Measurements from ENCODE around the gene ADGB. TPM values are rescaled to one million over a fixed set of nuclear protein-coding genes. Genes with fewer than 3 reads are reported as not detected.
"Not testable (repeated sequence)": the region's sequence is repeated elsewhere in the genome, so short reads cannot be mapped to it uniquely, and the experiment has no call there.

Gene ADGB
- not detected for polyA plus RNA-seq

DNA sequence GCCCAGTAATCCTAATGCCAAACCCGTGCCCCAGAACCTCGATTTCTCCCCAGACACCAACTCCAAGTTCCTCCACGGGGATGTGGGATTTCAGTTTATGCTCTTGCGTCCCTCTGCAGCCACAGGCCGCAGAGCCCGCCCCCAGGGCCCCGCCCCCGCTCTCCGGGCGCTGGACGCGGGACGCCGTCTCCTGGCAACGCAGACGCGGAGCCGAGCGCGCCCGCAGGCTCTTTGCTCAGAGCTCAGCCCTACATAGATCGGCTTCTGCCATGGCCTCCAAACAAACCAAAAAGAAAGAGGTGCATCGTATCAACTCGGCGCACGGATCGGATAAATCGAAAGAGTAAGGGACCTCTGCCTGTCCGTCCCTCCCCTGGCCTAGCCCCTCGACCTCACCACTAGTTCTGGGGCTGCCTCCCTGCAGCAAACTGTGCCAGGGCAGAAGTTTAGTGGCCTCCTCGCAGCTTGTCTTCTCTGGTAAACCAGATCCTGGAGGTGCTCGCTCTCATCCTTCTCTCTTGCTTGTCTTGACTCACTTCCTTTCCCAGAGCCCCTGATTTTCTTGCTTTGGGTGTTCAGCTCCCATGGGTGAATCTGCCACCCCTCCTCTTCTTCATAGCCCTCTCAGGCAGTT lies at the start of gene ADGB:
Gene ADGB, plus strand, starts transcription at position 201 of the 634 bp plus-strand sequence. Its CDS starts 69 bp downstream, at position 270.
- Histone ChIP-seq H3K4me3 (ENCODE audit: low read depth in 1 of 2, low read length in 2 of 2) (peak within 1 kb of the TSS; percentile 29 to 36), H3K27me3 (ENCODE audit: control insufficient read depth in 1 of 2, insufficient read depth in 2 of 2, low read length in 2 of 2) (no peaks in the 10 kb centered on the region), H3K4me1 (ENCODE audit: control insufficient read depth in 2 of 2, insufficient read depth in 2 of 2, low read length in 1 of 2) (peaks cover 0 to 6% of the 10 kb centered on the region in 2 donors), H3K27ac (ENCODE audit: low read depth in 2 of 2, low read length in 1 of 2) (no peak within 1 kb of the TSS), H3K9me3 (ENCODE audit: control insufficient read depth in 2 of 2, insufficient read depth in 1 of 2, low read depth in 1 of 2, low read length in 1 of 2) (no peaks in the 10 kb centered on the region), H3K36me3 (ENCODE audit: control insufficient read depth in 2 of 2, insufficient read depth in 2 of 2, low read length in 1 of 2) (no peaks in the 10 kb centered on the region)
- WGBS, 2 donors: 2 to 5% methylated on average over 32 of the region's 32 CpGs

GRCh38 chr6:146550911-146551310 lies 47.9 kb upstream of the ADGB start:
- Histone ChIP-seq H3K27ac (ENCODE audit: low read depth in 2 of 2, low read length in 1 of 2) (no peak overlapping the region), H3K4me3 (ENCODE audit: low read depth in 1 of 2, low read length in 2 of 2) (no peak overlapping the region), H3K9me3 (ENCODE audit: control insufficient read depth in 2 of 2, insufficient read depth in 1 of 2, low read depth in 1 of 2, low read length in 1 of 2) (no peaks in the 10 kb centered on the region), H3K4me1 (ENCODE audit: control insufficient read depth in 2 of 2, insufficient read depth in 2 of 2, low read length in 1 of 2) (no peaks in the 10 kb centered on the region), H3K36me3 (ENCODE audit: control insufficient read depth in 2 of 2, insufficient read depth in 2 of 2, low read length in 1 of 2) (no peaks in the 10 kb centered on the region), H3K27me3 (ENCODE audit: control insufficient read depth in 1 of 2, insufficient read depth in 2 of 2, low read length in 2 of 2) (no peaks in the 10 kb centered on the region)
- 80 to 84% methylated on average over 6 of the region's 6 CpGs for WGBS, 2 donors

DNA sequence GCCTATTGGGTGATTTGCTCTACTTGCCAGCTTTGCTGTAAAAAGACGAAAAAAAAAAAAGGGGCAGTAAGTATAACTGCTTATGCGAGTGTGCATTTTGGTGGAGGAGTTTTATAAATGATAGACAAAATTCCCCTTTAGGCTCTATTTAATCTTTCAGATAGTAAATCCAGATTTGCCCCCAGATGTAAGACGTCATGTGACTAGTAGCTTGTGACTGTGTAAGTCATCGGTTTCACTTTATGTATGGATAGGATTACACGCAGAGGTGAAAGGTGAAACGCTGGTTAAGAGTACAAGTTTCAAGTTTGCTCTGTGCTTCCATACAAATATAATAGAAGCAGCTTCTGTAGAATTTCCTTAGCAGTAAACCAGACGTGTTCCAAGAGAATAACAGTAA lies 47.2 kb upstream of the ADGB start:
- Histone ChIP-seq H3K9me3 (ENCODE audit: control insufficient read depth in 2 of 2, insufficient read depth in 1 of 2, low read depth in 1 of 2, low read length in 1 of 2) (no peaks in the 10 kb centered on the region), H3K27ac (ENCODE audit: low read depth in 2 of 2, low read length in 1 of 2) (no peak overlapping the region), H3K36me3 (ENCODE audit: control insufficient read depth in 2 of 2, insufficient read depth in 2 of 2, low read length in 1 of 2) (no peaks in the 10 kb centered on the region), H3K27me3 (ENCODE audit: control insufficient read depth in 1 of 2, insufficient read depth in 2 of 2, low read length in 2 of 2) (no peaks in the 10 kb centered on the region), H3K4me3 (ENCODE audit: low read depth in 1 of 2, low read length in 2 of 2) (no peak overlapping the region), H3K4me1 (ENCODE audit: control insufficient read depth in 2 of 2, insufficient read depth in 2 of 2, low read length in 1 of 2) (no peaks in the 10 kb centered on the region)
- 80 to 83% methylated on average over 7 of the region's 7 CpGs for WGBS, 2 donors

- no peaks in the 10 kb centered on the region for H3K4me1 ChIP-seq (ENCODE audit: control insufficient read depth in 2 of 2, insufficient read depth in 2 of 2, low read length in 1 of 2)
- H3K27ac ChIP-seq (ENCODE audit: low read depth in 2 of 2, low read length in 1 of 2): no peak overlapping the region
- H3K9me3 ChIP-seq (ENCODE audit: control insufficient read depth in 2 of 2, insufficient read depth in 1 of 2, low read depth in 1 of 2, low read length in 1 of 2): no peaks in the 10 kb centered on the region
- H3K4me3 ChIP-seq (ENCODE audit: low read depth in 1 of 2, low read length in 2 of 2): no peak overlapping the region
- no peaks in the 10 kb centered on the region for H3K27me3 ChIP-seq (ENCODE audit: control insufficient read depth in 1 of 2, insufficient read depth in 2 of 2, low read length in 2 of 2)
- no peaks in the 10 kb centered on the region for H3K36me3 ChIP-seq (ENCODE audit: control insufficient read depth in 2 of 2, insufficient read depth in 2 of 2, low read length in 1 of 2)
- 90 to 91% methylated on average over 7 of the region's 7 CpGs for WGBS, 2 donors
These were observed 45.2 kb upstream of the ADGB start for GRCh38 chr6:146553377-146554135.

DNA sequence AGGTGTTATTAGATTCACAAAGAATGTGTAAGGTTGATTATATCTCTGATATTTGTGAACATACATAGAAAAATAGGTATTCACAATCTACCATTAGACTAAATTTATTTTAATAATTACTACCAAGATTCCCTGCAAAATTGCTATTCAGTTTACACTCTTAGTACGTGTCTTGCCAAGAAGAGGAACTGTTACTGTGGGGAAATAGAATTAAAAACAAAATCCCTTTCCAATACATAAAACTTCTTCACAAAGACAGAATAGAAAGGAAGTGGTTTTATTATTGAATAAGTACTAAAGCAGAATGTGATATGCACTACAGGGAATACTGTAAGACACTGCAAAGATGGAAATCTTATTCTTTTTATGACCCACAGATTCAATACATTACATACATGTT lies 38.2 kb upstream of the ADGB start:
- Histone ChIP-seq H3K4me3 (ENCODE audit: low read depth in 1 of 2, low read length in 2 of 2) (no peak overlapping the region), H3K36me3 (ENCODE audit: control insufficient read depth in 2 of 2, insufficient read depth in 2 of 2, low read length in 1 of 2) (no peaks in the 10 kb centered on the region), H3K4me1 (ENCODE audit: control insufficient read depth in 2 of 2, insufficient read depth in 2 of 2, low read length in 1 of 2) (no peaks in the 10 kb centered on the region), H3K27ac (ENCODE audit: low read depth in 2 of 2, low read length in 1 of 2) (no peak overlapping the region), H3K9me3 (ENCODE audit: control insufficient read depth in 2 of 2, insufficient read depth in 1 of 2, low read depth in 1 of 2, low read length in 1 of 2) (no peaks in the 10 kb centered on the region), H3K27me3 (ENCODE audit: control insufficient read depth in 1 of 2, insufficient read depth in 2 of 2, low read length in 2 of 2) (no peaks in the 10 kb centered on the region)
- WGBS, 2 donors: 76 to 78% methylated on average over 1 of the region's 1 CpG

DNA sequence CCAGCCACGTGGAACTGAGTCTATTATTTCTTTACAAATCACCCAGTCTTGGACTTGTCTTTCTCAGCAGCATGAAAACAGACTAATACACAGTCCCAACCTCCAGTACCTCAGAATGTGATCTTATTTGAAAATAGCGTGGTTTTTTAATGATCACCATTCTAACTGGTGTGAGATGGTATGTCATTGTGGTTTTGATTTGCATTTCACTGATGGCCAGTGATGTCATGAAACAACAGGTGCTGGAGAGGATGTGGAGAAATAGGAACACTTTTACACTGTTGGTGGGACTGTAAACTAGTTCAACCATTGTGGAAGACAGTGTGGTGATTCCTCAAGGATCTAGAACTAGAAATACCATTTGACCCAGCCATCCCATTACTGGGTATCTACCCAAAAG lies 32.1 kb upstream of the ADGB start:
- not testable (repeated sequence) for H3K36me3 ChIP-seq (ENCODE audit: control insufficient read depth in 2 of 2, insufficient read depth in 2 of 2, low read length in 1 of 2); H3K27me3 ChIP-seq (ENCODE audit: control insufficient read depth in 1 of 2, insufficient read depth in 2 of 2, low read length in 2 of 2); H3K9me3 ChIP-seq (ENCODE audit: control insufficient read depth in 2 of 2, insufficient read depth in 1 of 2, low read depth in 1 of 2, low read length in 1 of 2); H3K4me1 ChIP-seq (ENCODE audit: control insufficient read depth in 2 of 2, insufficient read depth in 2 of 2, low read length in 1 of 2); H3K27ac ChIP-seq (ENCODE audit: low read depth in 2 of 2, low read length in 1 of 2); H3K4me3 ChIP-seq (ENCODE audit: low read depth in 1 of 2, low read length in 2 of 2)
- WGBS, 2 donors: 58 to 66% methylated on average over 2 of the region's 2 CpGs

- H3K27me3 ChIP-seq (ENCODE audit: control insufficient read depth in 1 of 2, insufficient read depth in 2 of 2, low read length in 2 of 2); H3K36me3 ChIP-seq (ENCODE audit: control insufficient read depth in 2 of 2, insufficient read depth in 2 of 2, low read length in 1 of 2); H3K27ac ChIP-seq (ENCODE audit: low read depth in 2 of 2, low read length in 1 of 2); H3K4me1 ChIP-seq (ENCODE audit: control insufficient read depth in 2 of 2, insufficient read depth in 2 of 2, low read length in 1 of 2); H3K4me3 ChIP-seq (ENCODE audit: low read depth in 1 of 2, low read length in 2 of 2); H3K9me3 ChIP-seq (ENCODE audit: control insufficient read depth in 2 of 2, insufficient read depth in 1 of 2, low read depth in 1 of 2, low read length in 1 of 2): not testable (repeated sequence)
- WGBS, 2 donors: 82 to 84% methylated on average over 3 of the region's 3 CpGs
These were observed 30.2 kb upstream of the ADGB start for GRCh38 chr6:146568619-146569018.

GRCh38 chr6:146574211-146574610 lies 24.6 kb upstream of the ADGB start:
- Histone ChIP-seq H3K36me3 (ENCODE audit: control insufficient read depth in 2 of 2, insufficient read depth in 2 of 2, low read length in 1 of 2) (no peaks in the 10 kb centered on the region), H3K4me1 (ENCODE audit: control insufficient read depth in 2 of 2, insufficient read depth in 2 of 2, low read length in 1 of 2) (no peaks in the 10 kb centered on the region), H3K27me3 (ENCODE audit: control insufficient read depth in 1 of 2, insufficient read depth in 2 of 2, low read length in 2 of 2) (no peaks in the 10 kb centered on the region), H3K4me3 (ENCODE audit: low read depth in 1 of 2, low read length in 2 of 2) (no peak overlapping the region), H3K9me3 (ENCODE audit: control insufficient read depth in 2 of 2, insufficient read depth in 1 of 2, low read depth in 1 of 2, low read length in 1 of 2) (peaks cover 0 to 1% of the 10 kb centered on the region in 2 donors), H3K27ac (ENCODE audit: low read depth in 2 of 2, low read length in 1 of 2) (no peak overlapping the region)
- WGBS, 2 donors: 95% methylated on average over 1 of the region's 1 CpG

DNA sequence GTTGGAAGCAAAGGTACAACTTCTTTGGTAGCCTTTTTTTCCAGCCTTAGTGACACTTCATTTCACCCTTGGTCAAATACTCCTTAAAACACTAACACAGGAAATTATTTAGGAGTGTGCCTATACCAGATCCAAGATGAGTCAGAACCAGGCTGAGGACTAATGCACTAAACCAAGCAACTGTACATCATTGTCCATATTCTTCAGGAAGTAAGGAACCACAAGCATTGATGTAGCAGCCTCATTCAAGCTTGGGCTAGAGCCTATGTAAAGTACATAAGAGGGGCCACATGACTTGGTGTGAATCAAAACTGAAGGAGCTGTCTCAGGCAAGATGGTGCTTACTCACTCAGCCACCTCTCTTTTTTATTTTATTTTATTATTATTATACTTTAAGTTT lies 20.7 kb upstream of the ADGB start:
- H3K9me3 ChIP-seq (ENCODE audit: control insufficient read depth in 2 of 2, insufficient read depth in 1 of 2, low read depth in 1 of 2, low read length in 1 of 2): peaks cover 0 to 1% of the 10 kb centered on the region in 2 donors
- no peak overlapping the region for H3K4me3 ChIP-seq (ENCODE audit: low read depth in 1 of 2, low read length in 2 of 2)
- no peaks in the 10 kb centered on the region for H3K4me1 ChIP-seq (ENCODE audit: control insufficient read depth in 2 of 2, insufficient read depth in 2 of 2, low read length in 1 of 2)
- no peak overlapping the region for H3K27ac ChIP-seq (ENCODE audit: low read depth in 2 of 2, low read length in 1 of 2)
- H3K36me3 ChIP-seq (ENCODE audit: control insufficient read depth in 2 of 2, insufficient read depth in 2 of 2, low read length in 1 of 2): no peaks in the 10 kb centered on the region
- H3K27me3 ChIP-seq (ENCODE audit: control insufficient read depth in 1 of 2, insufficient read depth in 2 of 2, low read length in 2 of 2): no peaks in the 10 kb centered on the region

DNA sequence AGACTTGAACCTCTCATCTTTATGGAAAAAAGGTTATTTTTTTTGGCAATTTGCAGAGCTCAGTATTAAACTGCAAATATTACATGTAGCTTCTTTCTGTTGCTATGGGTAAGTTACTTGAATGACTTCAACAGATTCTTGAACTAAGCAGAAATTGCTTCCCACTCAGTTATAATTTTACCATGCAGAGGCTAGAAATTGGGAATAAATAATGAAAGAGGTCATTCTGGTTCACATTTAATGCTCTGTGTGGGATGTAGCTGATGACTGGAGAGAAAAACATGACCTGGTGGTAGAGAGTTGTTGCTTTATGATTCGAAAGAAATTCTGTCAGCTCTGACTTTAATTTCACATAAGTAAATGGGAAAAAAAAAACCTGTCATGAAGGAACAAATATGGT lies 16.8 kb upstream of the ADGB start:
- 67 to 74% methylated on average over 1 of the region's 1 CpG for WGBS, 2 donors
- Histone ChIP-seq H3K9me3 (ENCODE audit: control insufficient read depth in 2 of 2, insufficient read depth in 1 of 2, low read depth in 1 of 2, low read length in 1 of 2) (no peaks in the 10 kb centered on the region), H3K4me3 (ENCODE audit: low read depth in 1 of 2, low read length in 2 of 2) (no peak overlapping the region), H3K4me1 (ENCODE audit: control insufficient read depth in 2 of 2, insufficient read depth in 2 of 2, low read length in 1 of 2) (no peaks in the 10 kb centered on the region), H3K27me3 (ENCODE audit: control insufficient read depth in 1 of 2, insufficient read depth in 2 of 2, low read length in 2 of 2) (no peaks in the 10 kb centered on the region), H3K27ac (ENCODE audit: low read depth in 2 of 2, low read length in 1 of 2) (no peak overlapping the region), H3K36me3 (ENCODE audit: control insufficient read depth in 2 of 2, insufficient read depth in 2 of 2, low read length in 1 of 2) (no peaks in the 10 kb centered on the region)
